ENCODE data around the gene CD37. TPM values are rescaled to one million over a fixed set of nuclear protein-coding genes. Genes with fewer than 3 reads are reported as not detected.

CD37 gene
- total RNA-seq, 1 donor from 2014 or later = not detected

DNA sequence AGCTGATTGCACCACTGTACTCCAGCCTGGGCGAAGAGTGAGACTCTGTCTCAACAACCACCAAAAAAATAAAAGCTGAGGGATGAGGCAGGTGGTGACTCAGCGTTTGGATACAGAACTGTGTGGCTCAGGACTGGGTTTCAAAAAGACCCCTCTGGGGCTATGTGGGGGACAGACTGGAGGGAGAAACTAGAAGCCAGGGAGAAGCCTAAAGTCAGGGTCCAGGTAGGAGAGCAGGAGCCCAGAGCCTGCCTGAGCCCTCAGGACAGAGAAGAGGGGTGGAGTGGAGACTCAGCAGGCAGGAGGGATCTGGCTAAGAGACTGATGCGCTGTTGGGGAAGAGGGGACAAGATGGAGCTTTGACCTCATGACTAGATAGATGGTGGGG, 1.8 kb upstream of the CD37 start:
- TF ChIP-seq, protein P1, sequence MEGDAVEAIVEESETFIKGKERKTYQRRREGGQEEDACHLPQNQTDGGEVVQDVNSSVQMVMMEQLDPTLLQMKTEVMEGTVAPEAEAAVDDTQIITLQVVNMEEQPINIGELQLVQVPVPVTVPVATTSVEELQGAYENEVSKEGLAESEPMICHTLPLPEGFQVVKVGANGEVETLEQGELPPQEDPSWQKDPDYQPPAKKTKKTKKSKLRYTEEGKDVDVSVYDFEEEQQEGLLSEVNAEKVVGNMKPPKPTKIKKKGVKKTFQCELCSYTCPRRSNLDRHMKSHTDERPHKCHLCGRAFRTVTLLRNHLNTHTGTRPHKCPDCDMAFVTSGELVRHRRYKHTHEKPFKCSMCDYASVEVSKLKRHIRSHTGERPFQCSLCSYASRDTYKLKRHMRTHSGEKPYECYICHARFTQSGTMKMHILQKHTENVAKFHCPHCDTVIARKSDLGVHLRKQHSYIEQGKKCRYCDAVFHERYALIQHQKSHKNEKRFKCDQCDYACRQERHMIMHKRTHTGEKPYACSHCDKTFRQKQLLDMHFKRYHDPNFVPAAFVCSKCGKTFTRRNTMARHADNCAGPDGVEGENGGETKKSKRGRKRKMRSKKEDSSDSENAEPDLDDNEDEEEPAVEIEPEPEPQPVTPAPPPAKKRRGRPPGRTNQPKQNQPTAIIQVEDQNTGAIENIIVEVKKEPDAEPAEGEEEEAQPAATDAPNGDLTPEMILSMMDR (conservative IDR thresholded peaks at IDR 0.05) = no peak
- no peaks in the 10 kb centered on the region for H3K9me3 Mint-ChIP-seq
- DNase-seq (ENCODE audit: extremely low spot score, unreplicated experiment) = no peak
- H3K27ac Mint-ChIP-seq = no peak overlapping the region
- H3K4me3 Mint-ChIP-seq = no peak overlapping the region
- peaks cover 3% of the 10 kb centered on the region for H3K27me3 Mint-ChIP-seq
- H3K36me3 Mint-ChIP-seq = peaks cover 6% of the 10 kb centered on the region
- H3K4me1 Mint-ChIP-seq (ENCODE audit: unreplicated experiment) = peaks cover 7% of the 10 kb centered on the region

DNA sequence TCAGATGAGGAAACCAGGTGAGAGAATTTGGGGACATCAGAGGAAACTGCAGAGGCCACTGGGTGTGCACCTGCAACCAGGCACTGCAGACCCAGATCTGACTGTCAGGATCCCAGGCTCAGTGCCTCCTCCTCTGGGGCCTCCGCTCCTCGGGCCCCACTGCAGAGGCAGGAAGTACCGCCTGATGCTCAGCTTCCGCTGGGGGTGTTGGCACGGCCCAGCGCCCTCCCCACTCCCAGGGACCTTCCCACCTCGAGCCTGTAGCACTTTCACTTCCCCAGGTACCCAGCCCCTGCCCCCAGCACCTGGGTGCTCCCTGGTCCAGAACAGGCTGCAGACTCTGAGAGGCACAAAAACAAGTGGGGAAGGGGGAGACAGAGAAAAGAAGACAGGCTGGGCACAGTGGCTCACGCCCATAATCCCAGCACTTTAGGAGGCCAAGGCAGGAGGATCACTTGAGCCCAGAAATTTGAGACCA, 1.4 kb upstream of the CD37 start:
- Mint-ChIP-seq H3K9me3 (no peaks in the 10 kb centered on the region), H3K36me3 (peaks cover 8% of the 10 kb centered on the region), H3K27me3 (peaks cover 7% of the 10 kb centered on the region), H3K27ac (no peak overlapping the region), H3K4me1 (ENCODE audit: unreplicated experiment) (peaks cover 12% of the 10 kb centered on the region), H3K4me3 (no peak overlapping the region)
- TF ChIP-seq, protein P1 (conservative IDR thresholded peaks at IDR 0.05) = no peak
- DNase-seq (ENCODE audit: extremely low spot score, unreplicated experiment) = no peak

DNA sequence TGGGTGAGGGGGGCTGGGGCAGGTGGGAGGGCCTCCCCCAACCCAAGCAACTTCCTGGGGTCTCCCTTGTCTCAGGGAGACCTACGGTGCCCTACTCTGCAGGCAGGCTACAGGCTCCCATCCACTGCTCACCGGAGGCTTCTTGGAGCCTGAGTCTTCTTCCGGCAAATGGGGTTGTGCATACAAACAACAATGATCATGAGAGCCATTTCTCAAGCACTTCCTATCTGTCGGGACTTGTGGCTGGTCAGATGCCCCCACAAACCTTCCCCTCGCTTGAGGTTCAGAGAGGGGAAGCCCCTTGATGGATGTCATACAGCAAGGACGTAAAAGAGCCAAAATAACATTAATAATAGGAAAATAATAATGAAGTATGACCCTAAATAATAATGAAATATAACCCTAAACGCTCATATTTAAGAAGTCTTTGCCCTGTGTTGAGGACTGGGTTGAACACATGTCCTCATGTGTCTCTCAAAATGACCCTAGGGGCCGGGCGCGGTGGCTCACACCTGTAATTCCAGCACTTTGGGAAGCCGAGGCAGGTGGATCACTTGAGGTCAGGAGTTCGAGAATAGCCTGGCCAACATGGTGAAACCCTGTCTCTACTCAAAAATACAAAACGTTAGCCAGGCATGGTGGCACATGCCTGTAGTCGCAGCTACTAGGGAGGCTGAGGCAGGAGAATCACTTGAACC, 727 bp downstream of the CD37 start:
- TF ChIP-seq, protein P1 (conservative IDR thresholded peaks at IDR 0.05) = no peak
- H3K9me3 Mint-ChIP-seq = no peaks in the 10 kb centered on the region
- H3K4me3 Mint-ChIP-seq = no peak overlapping the region
- H3K27me3 Mint-ChIP-seq = peaks cover 10% of the 10 kb centered on the region
- H3K4me1 Mint-ChIP-seq (ENCODE audit: unreplicated experiment) = peaks cover 20% of the 10 kb centered on the region
- no peak for DNase-seq (ENCODE audit: extremely low spot score, unreplicated experiment)
- H3K27ac Mint-ChIP-seq = peak overlapping the region; percentile 16
- H3K36me3 Mint-ChIP-seq = peaks cover 9% of the 10 kb centered on the region

DNA sequence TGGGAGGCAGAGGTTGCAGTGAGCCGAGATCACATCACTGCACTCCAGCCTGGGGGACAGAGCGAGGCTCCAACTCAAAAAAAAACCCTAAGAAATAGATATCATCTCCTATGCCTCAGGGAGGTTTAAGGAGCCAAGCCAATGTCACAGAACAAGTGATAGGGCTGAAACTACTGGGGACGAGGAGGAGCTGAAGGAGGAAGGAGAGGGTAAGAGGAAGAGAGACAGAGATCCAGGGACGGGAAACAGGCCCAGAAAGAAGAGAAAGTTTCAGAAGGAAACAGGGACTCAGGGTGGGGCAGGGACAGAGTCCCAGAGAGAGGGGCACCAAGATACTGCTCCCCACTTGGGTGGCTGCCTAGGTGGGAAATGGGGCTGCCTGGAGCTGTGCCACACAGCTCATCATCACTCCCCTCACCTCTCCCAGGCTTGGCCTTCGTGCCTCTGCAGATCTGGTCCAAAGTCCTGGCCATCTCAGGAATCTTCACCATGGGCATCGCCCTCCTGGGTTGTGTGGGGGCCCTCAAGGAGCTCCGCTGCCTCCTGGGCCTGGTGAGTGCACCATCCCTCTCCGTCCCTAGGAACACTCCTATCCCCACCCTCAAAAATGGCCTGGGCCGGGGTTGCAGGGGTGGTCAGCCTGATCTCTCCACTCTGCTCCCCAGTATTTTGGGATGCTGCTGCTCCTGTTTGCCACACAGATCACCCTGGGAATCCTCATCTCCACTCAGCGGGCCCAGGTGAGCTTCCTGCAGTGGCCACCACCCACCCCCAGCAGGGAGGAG, 1.5 kb downstream of the CD37 start:
- Mint-ChIP-seq H3K4me3 (no peak overlapping the region), H3K36me3 (peaks cover 9% of the 10 kb centered on the region), H3K27ac (peak overlapping the region; percentile 16), H3K9me3 (no peaks in the 10 kb centered on the region), H3K27me3 (peaks cover 10% of the 10 kb centered on the region), H3K4me1 (ENCODE audit: unreplicated experiment) (peaks cover 20% of the 10 kb centered on the region)
- TF ChIP-seq, protein P1 (conservative IDR thresholded peaks at IDR 0.05) = no peak
- DNase-seq (ENCODE audit: extremely low spot score, unreplicated experiment) = no peak

DNA sequence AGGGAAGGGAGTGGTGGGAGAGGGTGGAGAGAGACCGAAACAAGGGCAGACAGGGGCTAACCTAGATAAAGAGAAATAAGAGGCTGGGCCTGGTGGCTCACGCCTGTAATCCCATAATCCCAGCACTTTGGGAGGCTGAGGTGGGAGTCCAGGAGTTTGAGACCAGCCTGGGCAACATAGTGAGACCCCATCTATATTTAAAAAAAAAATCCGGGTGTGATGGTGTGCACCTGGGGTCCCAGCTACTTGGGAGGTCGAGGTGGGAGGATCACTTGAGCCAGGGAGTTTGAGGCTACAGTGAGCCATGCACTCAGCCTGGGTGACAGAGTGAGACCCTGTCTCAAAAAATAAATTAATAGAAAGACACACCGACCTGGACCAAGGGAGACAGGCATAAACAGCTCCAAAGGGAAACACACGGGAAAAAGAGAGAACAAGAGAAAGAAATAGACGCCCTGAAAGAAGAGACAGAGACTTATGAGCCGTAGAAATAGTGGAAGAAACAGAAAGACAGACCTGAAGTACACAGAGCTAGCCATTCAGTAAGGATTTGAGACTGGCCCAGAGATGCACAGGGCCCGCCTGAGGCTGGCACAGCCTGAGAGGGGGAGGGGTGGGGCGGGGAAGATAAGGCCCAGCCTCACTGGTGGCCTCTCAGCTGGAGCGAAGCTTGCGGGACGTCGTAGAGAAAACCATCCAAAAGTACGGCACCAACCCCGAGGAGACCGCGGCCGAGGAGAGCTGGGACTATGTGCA, 2.2 kb downstream of the CD37 start:
- Mint-ChIP-seq H3K36me3 (peaks cover 11% of the 10 kb centered on the region), H3K4me3 (peak overlapping the region; percentile 5), H3K9me3 (no peaks in the 10 kb centered on the region), H3K27me3 (peaks cover 10% of the 10 kb centered on the region), H3K4me1 (ENCODE audit: unreplicated experiment) (peaks cover 20% of the 10 kb centered on the region), H3K27ac (no peak overlapping the region)
- no peak for DNase-seq (ENCODE audit: extremely low spot score, unreplicated experiment)
- TF ChIP-seq, protein P1 (conservative IDR thresholded peaks at IDR 0.05) = no peak

Measured in type B pancreatic cell (in vitro differentiated cells).